Measurements from ENCODE around the gene EPB41.
"Not testable (repeated sequence)": the region's sequence is repeated elsewhere in the genome, so short reads cannot be mapped to it uniquely, and the experiment has no call there.

- TF ChIP-seq CTCF, POLR2A, POLR2AphosphoS5, EP300 (IDR thresholded peaks at IDR 0.05): not testable (repeated sequence)
Observed at GRCh38 chr1:29079916-29080629, 165.7 kb downstream of the EPB41 start.

Data from sigmoid colon (tissue), 4 donors.